ENCODE results near the gene OR13C4.

OR13C4 gene

GRCh38 chr9:104564358-104564757 is 37.3 kb upstream of the OR13C4 start:
- H3K4me3 ChIP-seq (ENCODE audit: low read length), result no peak overlapping the region
- TF ChIP-seq CTCF (IDR thresholded peaks at IDR 0.05; ENCODE audit: low read depth, low read length), result no peak
- no peak for TF ChIP-seq EZH2phosphoT487 (IDR thresholded peaks at IDR 0.05; ENCODE audit: low read depth)
- H4K20me1 ChIP-seq (ENCODE audit: insufficient read depth, low read length), result no peaks in the 10 kb centered on the region
- H3K9me3 ChIP-seq (ENCODE audit: insufficient read depth, low read length), result no peaks in the 10 kb centered on the region
- no peaks in the 10 kb centered on the region for H3K4me1 ChIP-seq (ENCODE audit: low read length)
- no peaks in the 10 kb centered on the region for H3K79me2 ChIP-seq (ENCODE audit: low read length)
- no peak overlapping the region for H2AFZ ChIP-seq (ENCODE audit: low read depth, low read length)
- no peak overlapping the region for H3K4me2 ChIP-seq (ENCODE audit: low read length)
- no peak overlapping the region for H3K27ac ChIP-seq (ENCODE audit: low read length)
- H3K9ac ChIP-seq (ENCODE audit: low read length), result no peak overlapping the region
- no peaks in the 10 kb centered on the region for H3K36me3 ChIP-seq (replicated peaks; ENCODE audit: low read depth, low read length)
- no peaks in the 10 kb centered on the region for H3K27me3 ChIP-seq (ENCODE audit: low read depth, low read length)

GRCh38 chr9:104556830-104557634 is 30.0 kb upstream of the OR13C4 start:
- Histone ChIP-seq H3K4me2 (ENCODE audit: low read length) (no peak overlapping the region), H3K27me3 (ENCODE audit: low read depth, low read length) (no peaks in the 10 kb centered on the region), H3K79me2 (ENCODE audit: low read length) (no peaks in the 10 kb centered on the region), H3K4me3 (ENCODE audit: low read length) (no peak overlapping the region), H3K4me1 (ENCODE audit: low read length) (no peaks in the 10 kb centered on the region), H3K9me3 (ENCODE audit: insufficient read depth, low read length) (no peaks in the 10 kb centered on the region), H3K9ac (ENCODE audit: low read length) (no peak overlapping the region), H3K27ac (ENCODE audit: low read length) (no peak overlapping the region), H3K36me3 (replicated peaks; ENCODE audit: low read depth, low read length) (no peaks in the 10 kb centered on the region), H4K20me1 (ENCODE audit: insufficient read depth, low read length) (no peaks in the 10 kb centered on the region), H2AFZ (ENCODE audit: low read depth, low read length) (no peak overlapping the region)
- TF ChIP-seq CTCF (IDR thresholded peaks at IDR 0.05; ENCODE audit: low read depth, low read length), result no peak
- TF ChIP-seq EZH2phosphoT487 (IDR thresholded peaks at IDR 0.05; ENCODE audit: low read depth), result no peak

- Histone ChIP-seq H3K36me3 (replicated peaks; ENCODE audit: low read depth, low read length) (no peaks in the 10 kb centered on the region), H4K20me1 (ENCODE audit: insufficient read depth, low read length) (no peaks in the 10 kb centered on the region), H3K79me2 (ENCODE audit: low read length) (no peaks in the 10 kb centered on the region), H2AFZ (ENCODE audit: low read depth, low read length) (no peak overlapping the region), H3K9ac (ENCODE audit: low read length) (no peak overlapping the region), H3K4me2 (ENCODE audit: low read length) (no peak overlapping the region), H3K9me3 (ENCODE audit: insufficient read depth, low read length) (no peaks in the 10 kb centered on the region), H3K27ac (ENCODE audit: low read length) (no peak overlapping the region), H3K27me3 (ENCODE audit: low read depth, low read length) (no peaks in the 10 kb centered on the region), H3K4me3 (ENCODE audit: low read length) (no peak overlapping the region), H3K4me1 (ENCODE audit: low read length) (no peaks in the 10 kb centered on the region)
- no peak for TF ChIP-seq EZH2phosphoT487 (IDR thresholded peaks at IDR 0.05; ENCODE audit: low read depth)
- no peak for TF ChIP-seq CTCF (IDR thresholded peaks at IDR 0.05; ENCODE audit: low read depth, low read length)
Observed at GRCh38 chr9:104555521-104555920, 28.5 kb upstream of the OR13C4 start.

GRCh38 chr9:104553261-104553660 is 26.3 kb upstream of the OR13C4 start:
- Histone ChIP-seq H3K79me2 (ENCODE audit: low read length) (no peaks in the 10 kb centered on the region), H3K4me1 (ENCODE audit: low read length) (no peaks in the 10 kb centered on the region), H3K27me3 (ENCODE audit: low read depth, low read length) (no peaks in the 10 kb centered on the region), H2AFZ (ENCODE audit: low read depth, low read length) (no peak overlapping the region), H3K27ac (ENCODE audit: low read length) (no peak overlapping the region), H3K36me3 (replicated peaks; ENCODE audit: low read depth, low read length) (no peaks in the 10 kb centered on the region), H4K20me1 (ENCODE audit: insufficient read depth, low read length) (no peaks in the 10 kb centered on the region), H3K4me3 (ENCODE audit: low read length) (no peak overlapping the region), H3K4me2 (ENCODE audit: low read length) (no peak overlapping the region), H3K9me3 (ENCODE audit: insufficient read depth, low read length) (no peaks in the 10 kb centered on the region), H3K9ac (ENCODE audit: low read length) (no peak overlapping the region)
- TF ChIP-seq EZH2phosphoT487 (IDR thresholded peaks at IDR 0.05; ENCODE audit: low read depth), result no peak

Measured in OCI-LY3 (cell line).